Erythroblast (primary cell): ENCODE measurements around the gene ADAMTS2.

Experiments used
- DNase-seq, 2 experiments: peaks; one replicate each; lab custom pipeline; 2025; lab: John Stamatoyannopoulos, UW
- GATA1 ChIP-seq: IDR thresholded peaks from 2 replicates; pipeline ENCODE4 v1.6.1; 2011; ENCODE audit warnings: low read depth, mild to moderate bottlenecking, control low read depth, low read length, moderate library complexity
- POLR2A ChIP-seq: IDR thresholded peaks from 2 replicates; pipeline ENCODE4 v1.6.1; 2011; ENCODE audit warnings: mild to moderate bottlenecking, low read length

Gene ADAMTS2

DNA sequence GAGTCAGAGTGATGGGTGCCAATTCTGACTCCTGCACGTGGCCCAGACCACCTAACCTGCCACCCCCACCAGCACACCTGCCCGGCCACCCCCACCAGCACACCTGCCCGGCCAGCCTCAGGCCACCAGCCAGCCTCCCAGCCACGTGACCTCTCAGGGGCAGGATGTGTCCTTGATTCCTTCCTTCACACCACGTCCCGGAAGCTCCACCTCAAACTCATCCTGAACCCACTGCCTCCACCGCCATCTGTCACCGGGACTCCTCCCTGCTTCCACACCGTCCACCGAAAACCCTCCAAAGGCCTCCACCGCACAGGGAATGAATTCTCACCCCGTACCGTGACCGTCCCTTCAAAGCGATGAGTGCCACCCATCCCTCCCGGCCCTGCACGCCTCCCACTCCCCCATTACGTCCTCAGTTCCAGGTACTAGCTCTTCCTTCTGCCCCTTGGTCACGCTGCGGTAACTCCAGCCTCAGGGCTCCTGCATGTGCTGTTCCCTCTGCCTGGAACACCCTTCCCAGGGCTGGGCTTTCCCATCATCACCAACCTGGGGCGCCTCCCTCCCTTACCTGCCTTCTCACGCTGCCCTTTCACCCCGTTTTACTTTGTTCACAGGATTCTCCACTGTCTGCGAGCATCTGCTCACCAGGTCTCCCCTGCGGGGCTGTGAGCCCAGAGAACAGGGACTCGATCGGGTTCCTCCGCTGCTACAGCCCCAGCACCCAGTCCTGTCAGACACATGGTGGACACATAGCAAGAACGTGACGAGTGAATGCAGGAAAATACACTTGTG, 82.9 kb downstream of the ADAMTS2 start:
- TF ChIP-seq POLR2A (no peak), GATA1 (no peak)
- DNase-seq: no peak

DNA sequence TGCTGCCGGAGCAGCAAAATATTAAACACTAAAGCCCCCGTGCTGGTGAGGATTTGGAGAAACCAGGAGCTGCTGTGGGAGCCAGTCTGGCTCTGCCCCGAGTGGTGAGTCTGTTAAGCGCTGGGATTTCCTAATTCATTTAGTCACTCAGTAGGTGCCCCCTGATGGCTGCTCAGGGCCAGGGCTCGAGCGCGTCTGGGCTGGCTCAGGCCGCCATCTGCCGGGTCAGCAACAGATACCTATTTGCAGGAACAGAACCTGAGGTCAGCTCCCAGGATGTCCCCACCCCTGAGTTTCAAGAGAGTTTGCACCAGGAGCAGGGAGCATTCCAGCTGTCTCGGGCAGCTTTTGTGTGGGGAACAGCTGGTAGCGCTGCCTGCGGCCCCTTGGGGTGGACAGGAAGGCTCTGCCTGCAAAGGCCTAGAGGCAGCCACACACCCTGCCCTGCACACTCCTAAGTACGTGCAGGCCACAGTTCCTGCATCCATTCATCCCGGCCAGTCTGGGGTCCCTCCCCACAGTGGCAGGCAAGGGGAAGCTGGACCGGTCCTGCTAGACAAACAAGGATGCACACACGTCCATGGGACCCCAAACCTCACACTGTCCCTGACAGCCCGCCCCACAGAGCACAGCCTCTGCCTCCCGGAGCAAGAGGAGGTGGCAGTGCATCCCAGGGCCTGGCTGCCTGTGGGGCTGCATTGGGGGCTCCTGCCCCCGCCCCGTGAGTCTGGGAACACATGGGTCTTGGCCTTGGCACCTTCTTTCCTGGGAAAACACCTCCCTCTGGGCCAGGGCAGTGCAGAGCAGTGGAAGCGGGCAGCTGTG, 83.7 kb downstream of the ADAMTS2 start:
- DNase-seq: peak in 1 of 2 experiments; percentile 15
- TF ChIP-seq GATA1: no peak
- no peak for TF ChIP-seq POLR2A

DNA sequence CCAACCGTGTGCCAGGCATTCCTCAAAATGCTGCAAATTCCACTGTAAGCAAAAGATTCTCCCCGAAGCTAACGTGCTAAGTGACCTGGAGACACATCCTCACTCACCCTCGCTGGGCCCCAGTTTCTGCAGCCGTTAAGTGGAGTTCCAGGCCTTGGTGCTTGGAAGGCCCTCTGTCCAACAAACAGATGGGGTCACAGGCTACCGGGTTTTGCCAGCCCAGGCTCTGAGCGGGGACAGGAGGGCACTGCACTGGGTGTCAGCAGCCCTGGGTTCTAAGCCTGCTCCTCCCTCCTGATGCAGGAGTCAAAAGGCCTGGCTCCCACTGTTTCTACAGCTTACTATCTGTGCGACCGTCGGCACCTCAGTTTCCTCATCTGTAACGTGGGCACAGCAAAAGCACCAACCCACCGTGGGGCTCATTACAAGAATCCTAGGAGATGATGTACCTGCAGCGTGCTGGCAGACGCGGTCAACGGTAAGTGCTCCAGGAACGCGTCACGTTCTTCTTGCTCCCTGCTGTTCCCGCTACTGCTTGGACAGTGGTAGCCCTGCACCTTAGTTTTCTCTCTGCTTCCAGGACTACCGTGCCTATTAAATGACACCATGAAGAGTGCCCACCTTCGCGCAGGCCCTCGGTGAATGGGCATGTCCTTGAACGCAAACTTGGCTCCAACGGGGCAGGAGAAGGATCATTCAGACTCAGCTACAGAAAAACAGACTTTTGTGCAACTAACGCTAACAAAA, 84.8 kb downstream of the ADAMTS2 start:
- DNase-seq: no peak
- TF ChIP-seq POLR2A: no peak
- no peak for TF ChIP-seq GATA1

DNA sequence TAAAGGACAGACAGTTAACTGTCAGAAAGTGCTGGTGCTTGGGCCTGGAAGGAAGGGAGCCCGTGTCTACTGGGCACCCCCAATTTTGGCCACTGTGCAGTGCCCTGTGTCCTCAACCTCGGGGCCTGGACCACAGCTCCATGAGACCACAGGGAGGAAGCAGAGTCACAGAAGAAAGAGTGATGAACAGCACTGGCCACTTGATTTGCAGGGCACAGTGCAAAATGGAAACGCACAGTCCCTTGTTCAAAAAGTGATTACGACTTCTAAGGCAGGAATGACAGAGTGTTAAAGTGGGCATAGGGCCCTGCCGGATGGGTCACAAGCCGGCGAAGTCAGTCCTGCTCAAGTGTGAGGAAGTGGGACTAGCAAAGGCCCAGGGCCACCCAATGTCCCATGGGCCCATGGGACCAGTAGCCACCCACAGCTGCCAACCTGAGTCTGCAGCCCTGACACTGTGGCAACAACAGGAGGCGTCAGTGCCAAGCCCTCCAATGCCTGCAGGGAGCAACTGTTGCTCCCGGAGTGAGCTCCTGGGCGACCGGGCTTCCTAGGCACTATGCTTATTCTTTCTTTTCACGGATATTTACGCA, 85.4 kb downstream of the ADAMTS2 start:
- TF ChIP-seq GATA1: no peak

DNA sequence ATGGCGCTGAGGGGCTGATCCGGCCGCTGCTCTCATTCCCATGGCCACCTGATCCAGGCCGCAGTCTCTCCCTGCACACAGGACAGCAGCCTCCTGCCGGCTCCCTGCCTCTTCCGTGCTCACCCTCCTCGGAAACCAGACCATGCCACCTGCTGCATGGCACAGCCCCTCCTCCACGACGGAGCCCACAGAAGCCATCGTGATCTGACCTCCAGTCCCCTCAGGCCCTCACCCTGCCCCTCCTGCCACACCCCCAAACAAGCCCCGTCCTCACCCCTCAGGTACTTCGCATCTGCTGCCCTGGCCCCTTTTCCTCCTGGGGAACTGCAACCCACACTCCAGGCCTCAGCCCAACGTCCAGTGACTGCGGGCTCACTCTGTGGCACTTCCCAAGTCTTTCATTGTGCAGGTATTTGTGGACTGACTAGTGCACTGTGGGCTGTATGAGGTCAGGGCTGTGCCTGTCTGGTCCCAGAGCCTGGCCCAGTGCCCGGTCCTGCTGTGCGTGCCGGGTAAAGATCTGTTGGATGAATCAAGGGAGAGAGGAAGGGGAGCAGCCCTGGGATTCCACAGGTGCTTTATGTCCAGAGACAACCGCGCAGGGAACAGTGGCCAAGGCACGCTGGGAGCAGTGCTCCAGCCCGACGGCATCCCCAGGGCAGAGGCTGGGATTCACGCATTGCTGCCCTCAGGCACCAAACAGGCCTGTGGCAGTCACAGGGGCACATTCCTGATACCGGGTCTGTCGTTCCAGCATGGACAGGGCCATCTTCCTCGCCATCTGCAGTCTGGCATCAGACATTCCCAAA, 86.1 kb downstream of the ADAMTS2 start:
- no peak for DNase-seq
- no peak for TF ChIP-seq GATA1
- TF ChIP-seq POLR2A: no peak

More for the DNA sequence above, 85.4 kb downstream of the ADAMTS2 start:
- no peak for DNase-seq

DNA sequence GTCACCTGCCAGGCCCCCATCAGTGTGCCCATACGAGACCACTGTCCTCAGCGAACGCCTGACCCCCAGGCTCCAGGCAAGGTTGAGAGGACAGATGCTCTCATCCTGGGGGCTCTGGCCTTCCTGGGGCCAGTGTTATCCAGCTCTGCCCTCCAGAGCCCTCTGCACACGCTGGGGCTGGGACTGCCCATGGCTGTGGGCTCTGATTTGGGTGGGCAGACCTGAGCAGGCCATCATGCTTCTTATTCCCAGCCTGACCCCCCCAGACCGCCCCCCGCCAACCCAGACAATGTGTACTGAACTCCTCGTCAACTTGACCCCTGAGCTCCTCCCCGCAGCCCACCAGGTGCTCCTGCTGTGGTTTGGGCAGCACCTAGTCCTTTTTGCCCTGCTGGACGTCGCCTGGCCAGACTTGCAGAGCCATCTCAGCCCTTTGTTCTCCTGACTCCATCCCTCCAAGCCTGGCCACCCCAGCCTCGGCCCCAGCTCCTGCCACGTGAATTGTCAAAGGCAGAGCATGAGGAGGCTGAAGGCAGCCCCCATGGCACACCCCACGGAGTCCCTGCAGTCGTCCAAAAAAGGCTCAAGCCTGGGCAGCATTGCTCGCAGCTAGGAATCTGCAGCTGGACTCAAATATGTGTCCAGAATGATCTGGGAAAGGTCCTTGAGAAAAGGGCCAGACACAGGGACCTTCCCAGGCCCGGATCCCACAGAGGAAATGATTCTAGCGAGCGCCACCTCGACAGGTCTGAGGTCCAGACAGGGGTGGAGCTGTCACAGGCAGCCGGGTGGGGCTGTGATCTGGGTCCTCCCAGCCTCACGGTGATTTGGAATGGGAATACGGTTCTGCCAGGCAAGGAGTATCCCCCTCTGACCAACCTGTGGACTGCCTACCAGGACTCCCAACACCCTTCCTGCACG, 87.0 kb downstream of the ADAMTS2 start:
- no peak for DNase-seq
- no peak for TF ChIP-seq POLR2A
- TF ChIP-seq GATA1: no peak

DNA sequence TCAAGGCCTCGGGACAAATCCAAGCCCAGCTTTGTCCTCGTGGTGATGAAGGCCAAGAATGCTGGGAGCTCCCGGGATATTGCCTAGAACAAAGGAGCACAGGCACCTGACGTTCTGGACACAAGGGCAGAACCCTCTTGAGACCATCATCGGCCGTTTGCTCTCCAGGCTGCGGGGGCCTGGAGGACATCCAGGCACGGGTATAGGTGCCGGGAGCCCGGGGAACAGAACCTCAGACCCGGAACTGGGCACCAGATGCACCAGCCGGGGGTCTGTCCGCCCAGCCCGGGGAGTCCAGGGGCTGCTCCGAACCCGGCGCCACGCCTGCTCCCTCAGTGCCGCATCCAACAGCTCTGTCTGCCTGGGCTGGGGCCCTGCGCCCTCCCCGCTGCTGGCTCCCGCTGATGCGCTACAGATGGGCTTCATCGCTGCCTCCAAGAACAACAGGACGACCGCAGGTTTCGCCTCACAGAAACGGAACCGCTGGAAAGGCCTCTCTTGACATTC, 88.0 kb downstream of the ADAMTS2 start:
- no peak for TF ChIP-seq GATA1
- TF ChIP-seq POLR2A: no peak
- DNase-seq: no peak

DNA sequence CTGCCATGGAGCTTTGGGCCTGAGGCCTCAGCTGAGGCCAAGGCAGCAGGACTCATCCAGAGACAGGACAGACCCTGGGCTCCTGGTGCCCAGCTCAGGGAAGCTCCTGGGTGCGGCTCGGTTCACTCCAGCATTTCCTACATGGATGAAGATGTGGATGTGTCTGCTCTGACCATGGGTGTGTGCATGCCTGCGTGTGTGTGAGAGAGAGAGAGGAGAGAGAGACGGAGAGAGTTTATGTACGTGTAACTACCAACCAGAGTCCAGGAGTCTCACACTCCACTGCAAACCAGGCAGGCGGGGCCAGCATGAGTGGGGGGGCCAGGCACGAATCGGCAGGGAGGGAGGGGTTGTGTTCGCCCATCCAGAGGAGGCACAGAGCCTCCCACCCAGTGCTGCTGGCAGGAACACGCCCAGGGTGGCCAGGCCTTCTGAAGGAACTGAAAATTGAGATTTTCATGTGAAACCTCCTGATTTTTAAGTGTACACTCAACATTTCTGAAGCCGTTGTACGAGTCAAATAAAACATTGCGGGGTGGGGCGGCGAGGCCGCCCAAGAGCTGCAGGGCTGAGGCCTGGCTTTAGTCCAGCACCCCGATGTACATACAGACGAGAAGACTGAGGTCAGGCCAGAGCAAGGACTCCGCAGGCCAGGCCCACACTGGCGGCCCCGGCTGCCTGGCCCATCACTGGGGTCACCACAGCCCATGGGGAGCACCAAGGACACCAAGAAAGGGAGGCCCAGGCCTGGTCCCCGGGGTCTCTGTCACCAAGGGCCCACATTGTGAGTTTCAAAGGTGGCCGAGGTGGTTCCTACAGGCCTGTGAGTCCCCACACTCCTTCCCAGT, 88.7 kb downstream of the ADAMTS2 start:
- TF ChIP-seq POLR2A (no peak), GATA1 (no peak)
- no peak for DNase-seq

DNA sequence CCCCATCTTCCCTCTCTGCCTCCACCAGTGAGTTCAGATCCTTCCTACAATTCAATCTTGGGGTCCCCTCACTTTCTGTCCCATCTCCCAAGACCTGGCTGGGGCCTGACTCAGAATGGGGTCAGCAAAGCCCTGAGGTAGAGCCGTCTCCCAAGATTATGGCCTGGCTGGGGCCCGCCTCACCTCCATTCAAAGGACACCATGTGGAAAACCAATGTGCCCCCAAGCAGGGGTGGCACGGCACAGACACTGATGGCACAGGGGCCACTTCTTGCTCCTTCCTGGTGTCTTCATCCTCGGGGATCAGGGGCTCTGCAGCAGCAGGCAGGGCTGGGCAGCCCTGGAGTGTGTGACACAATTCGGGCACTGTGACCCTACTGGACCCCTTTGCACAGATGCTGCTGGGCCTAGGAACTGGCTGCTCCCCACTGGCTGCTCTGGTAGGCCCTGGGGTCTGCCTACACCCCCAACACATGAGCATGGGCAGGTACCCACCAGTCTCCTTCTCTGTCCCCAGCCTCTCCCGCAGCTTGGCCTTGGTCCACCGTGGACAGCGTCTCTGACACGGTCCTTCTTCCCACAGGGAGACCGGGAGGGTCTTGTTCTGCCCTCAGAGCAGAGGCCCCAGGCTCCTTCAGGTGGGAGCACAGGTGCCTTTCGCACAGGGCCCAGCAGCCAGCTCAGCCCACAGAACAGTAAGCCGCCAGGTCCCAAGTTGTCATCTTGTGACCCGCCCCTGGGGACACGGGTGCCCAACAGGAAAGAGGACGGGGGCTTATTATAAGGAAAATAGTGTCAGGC, 89.5 kb downstream of the ADAMTS2 start:
- TF ChIP-seq GATA1 (no peak), POLR2A (no peak)
- no peak for DNase-seq

DNA sequence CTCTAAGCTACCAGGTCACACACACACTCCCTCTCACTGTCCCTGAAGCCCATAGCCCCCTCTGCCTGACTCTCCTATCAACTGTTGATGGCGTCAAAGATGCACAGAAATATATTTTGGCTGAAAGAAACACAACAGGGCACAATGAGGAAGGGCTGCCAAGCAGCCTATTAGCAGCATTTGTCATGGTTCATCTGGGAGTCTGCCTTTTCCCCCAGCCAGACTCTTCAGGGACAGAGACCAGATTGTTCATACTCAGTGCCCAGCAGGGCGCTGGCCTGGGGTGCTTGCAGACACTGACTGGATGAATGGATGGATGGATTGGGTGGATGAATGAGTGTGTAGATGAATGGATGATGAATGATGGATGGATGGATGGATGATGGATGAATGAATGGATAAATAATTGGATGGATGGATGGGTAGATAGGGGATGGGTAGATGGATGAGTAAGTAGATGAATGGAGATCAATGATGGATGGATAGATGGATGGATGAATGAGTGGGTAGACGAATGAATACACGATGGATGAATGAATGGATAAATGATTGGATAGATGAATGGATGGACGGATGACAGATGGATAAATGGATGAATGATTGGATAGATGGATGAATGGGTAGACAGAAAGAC, 90.5 kb downstream of the ADAMTS2 start:
- TF ChIP-seq POLR2A: no peak
- no peak for TF ChIP-seq GATA1
- no peak for DNase-seq
